ENCODE measurements around the gene GPR15LG.

DNA sequence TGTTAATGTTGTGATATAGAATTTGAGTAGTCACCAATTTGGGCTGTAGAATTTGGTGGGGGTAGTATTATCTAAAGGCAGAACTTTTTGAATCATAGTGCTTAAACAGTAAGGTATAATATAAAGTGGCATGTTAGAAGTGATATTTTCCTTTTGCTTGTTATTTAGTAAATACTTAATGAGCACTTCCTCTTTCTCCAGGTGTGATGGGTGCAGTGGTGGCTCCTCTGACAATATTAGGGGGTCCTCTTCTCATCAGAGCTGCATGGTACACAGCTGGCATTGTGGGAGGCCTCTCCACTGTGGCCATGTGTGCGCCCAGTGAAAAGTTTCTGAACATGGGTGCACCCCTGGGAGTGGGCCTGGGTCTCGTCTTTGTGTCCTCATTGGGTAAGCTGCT lies 23.7 kb upstream of the GPR15LG start:
- TF ChIP-seq EP300 (IDR thresholded peaks at IDR 0.05; ENCODE audit: borderline replicate concordance in 1 of 2, control insufficient read depth in 1 of 2, low read depth in 2 of 2, low read length in 2 of 2) (no peak), SIX5 (IDR thresholded peaks at IDR 0.05; ENCODE audit: low read depth, low read length, severe bottlenecking) (no peak), SP1 (IDR thresholded peaks at IDR 0.05; ENCODE audit: low read depth, low read length) (no peak), CREM (IDR thresholded peaks at IDR 0.05; ENCODE audit: low read depth) (no peak), TAF1 (IDR thresholded peaks at IDR 0.05; ENCODE audit: borderline replicate concordance, low read depth, low read length) (no peak), CHD2 (IDR thresholded peaks at IDR 0.05; ENCODE audit: borderline replicate concordance, low read depth, low read length) (no peak), RBBP5 (conservative IDR thresholded peaks at IDR 0.05) (no peak), ASH2L (IDR thresholded peaks at IDR 0.05; ENCODE audit: borderline replicate concordance, low read depth) (no peak), CBX5 (IDR thresholded peaks at IDR 0.05; ENCODE audit: low read depth) (no peak), GATAD2B (conservative IDR thresholded peaks at IDR 0.05; ENCODE audit: low read depth) (no peak)
- TF ChIP-seq, protein P1, sequence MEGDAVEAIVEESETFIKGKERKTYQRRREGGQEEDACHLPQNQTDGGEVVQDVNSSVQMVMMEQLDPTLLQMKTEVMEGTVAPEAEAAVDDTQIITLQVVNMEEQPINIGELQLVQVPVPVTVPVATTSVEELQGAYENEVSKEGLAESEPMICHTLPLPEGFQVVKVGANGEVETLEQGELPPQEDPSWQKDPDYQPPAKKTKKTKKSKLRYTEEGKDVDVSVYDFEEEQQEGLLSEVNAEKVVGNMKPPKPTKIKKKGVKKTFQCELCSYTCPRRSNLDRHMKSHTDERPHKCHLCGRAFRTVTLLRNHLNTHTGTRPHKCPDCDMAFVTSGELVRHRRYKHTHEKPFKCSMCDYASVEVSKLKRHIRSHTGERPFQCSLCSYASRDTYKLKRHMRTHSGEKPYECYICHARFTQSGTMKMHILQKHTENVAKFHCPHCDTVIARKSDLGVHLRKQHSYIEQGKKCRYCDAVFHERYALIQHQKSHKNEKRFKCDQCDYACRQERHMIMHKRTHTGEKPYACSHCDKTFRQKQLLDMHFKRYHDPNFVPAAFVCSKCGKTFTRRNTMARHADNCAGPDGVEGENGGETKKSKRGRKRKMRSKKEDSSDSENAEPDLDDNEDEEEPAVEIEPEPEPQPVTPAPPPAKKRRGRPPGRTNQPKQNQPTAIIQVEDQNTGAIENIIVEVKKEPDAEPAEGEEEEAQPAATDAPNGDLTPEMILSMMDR (IDR thresholded peaks at IDR 0.05 in 2 of 3, conservative IDR thresholded peaks at IDR 0.05 in 1 of 3; ENCODE audit: control insufficient read depth in 2 of 3, extremely low read depth in 1 of 3, insufficient read depth in 1 of 3, low read depth in 3 of 3, low read length in 3 of 3), result no peak
- TF ChIP-seq, protein P2, sequence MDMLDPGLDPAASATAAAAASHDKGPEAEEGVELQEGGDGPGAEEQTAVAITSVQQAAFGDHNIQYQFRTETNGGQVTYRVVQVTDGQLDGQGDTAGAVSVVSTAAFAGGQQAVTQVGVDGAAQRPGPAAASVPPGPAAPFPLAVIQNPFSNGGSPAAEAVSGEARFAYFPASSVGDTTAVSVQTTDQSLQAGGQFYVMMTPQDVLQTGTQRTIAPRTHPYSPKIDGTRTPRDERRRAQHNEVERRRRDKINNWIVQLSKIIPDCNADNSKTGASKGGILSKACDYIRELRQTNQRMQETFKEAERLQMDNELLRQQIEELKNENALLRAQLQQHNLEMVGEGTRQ (IDR thresholded peaks at IDR 0.05; ENCODE audit: borderline replicate concordance, low read depth, low read length), result no peak

Measured in GM12878 (cell line).